Skin of body (tissue), 2 donors: Measurements from ENCODE around the gene A2M. TPM values are rescaled to one million over a fixed set of nuclear protein-coding genes. Genes with fewer than 3 reads are reported as not detected.
"Not testable (repeated sequence)": the region's sequence is repeated elsewhere in the genome, so short reads cannot be mapped to it uniquely, and the experiment has no call there.

Experiments
- DNase-seq: peaks from one replicate; lab custom pipeline; 2025; lab: John Stamatoyannopoulos, UW
- total RNA-seq: library from RNA; depleted of rRNA; stranded (reverse); fragments of >200 nt; gene quantifications from one replicate; pipeline ENCODE4 v1.2.3, GENCODE V29; 2014

Gene A2M
- 150 TPM for total RNA-seq

DNA sequence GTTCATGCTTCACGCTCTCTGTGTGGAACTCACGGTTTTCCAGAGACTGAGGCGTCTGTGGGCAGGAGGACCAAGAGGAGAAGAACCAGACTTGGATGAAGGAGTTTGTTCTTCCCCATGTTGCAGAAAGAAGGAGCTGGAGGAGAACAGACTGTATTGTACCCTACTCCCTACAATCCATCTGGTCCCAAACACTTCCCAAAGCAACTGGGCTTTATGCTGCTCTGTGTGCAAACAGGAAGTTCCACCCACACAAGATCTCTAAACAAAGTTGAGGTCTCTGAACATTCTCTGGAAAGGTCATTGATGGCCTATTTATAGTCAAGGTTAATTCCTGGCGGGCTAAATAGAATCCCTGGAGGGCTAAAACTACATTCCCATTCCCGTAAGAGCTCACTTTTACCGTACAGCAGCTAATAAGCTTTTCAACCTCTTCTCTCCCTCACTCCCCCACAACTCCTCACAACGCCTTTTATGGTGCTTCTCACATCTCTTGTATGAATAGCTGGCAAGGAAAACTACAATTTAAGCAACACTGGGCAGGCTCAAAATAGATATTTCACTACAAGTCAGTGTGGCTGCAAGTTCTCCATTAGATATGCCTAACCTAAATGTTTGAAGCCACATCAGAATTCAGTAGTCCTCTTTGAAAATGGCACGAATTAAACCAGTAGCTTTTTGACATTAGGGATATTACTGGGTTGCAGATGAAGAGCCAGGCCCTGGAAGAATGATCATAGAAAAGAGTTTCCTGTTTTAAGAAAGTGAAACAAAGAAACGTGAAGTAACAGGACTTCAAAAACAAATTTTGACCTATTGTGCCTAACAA lies at the start of gene A2M:
Gene A2M (minus strand): TSS at position 189 of the 829 bp plus-strand sequence. CDS start 70 bp downstream, at position 119.
- DNase-seq = peak; percentile 78

- DNase-seq = peak; percentile 9
Observed at GRCh38 chr12:9163392-9163791, 47.7 kb upstream of the A2M start.

DNA sequence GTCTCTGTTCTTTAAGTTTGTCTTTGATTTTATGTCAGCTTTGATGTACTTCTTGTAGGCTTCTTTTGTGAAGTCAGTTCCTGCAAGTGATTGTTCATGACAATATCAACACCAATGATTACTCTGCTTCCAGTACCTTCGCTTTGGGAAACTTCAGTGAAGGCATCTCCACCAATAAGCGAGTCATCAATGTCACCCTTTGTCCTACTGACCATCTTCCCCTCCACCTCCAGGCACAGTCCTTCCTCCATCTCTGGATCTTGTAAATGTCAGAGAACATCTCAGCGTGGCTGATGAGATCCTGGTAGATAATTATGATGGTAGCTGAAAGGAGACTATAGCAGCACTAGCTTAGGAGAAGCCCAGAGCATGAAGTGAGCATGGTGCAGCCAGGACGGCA lies 40.4 kb upstream of the A2M start:
- no peak for DNase-seq

DNA sequence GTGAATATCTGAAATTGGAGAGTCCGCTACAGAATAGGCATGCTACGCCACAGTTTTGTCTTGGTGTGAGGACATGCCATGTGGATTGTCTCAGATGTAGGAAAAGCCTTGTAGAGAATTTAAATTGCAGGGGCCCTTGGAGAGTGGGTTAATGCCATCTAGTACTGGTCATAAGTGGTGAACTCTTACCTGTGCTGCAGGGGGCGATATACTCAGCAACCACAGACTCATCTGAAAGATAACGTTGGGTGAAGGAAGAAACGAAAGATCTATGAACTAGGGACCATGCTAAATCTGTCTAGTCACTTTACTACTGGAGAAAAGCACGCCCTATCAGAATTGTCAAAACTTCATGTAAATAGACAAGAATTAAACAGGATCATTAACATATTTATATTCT lies 33.7 kb upstream of the A2M start:
- no peak for DNase-seq

GRCh38 chr12:9148926-9149325 lies 33.2 kb upstream of the A2M start:
- no peak for DNase-seq

DNA sequence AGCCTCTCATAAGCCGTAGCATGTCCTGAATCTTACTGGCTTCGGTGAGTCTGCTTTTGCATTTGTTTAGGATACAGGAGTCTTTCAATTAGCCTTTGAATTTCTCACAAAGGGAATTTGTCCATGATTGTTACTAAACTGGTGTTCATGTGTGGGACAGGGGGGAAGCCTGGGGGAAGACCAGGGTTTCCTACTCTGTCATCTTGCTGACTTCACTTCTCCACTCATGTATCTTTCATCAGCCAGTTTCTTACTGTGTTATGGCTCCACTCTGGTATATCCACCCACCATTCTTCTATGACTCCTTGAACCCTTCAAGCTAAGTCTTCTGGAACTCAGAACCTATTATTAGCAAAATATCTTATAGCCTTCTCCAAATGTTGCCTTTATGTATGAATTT lies 31.7 kb upstream of the A2M start:
- no peak for DNase-seq

- no peak for DNase-seq
Observed at GRCh38 chr12:9144730-9145106, 29.0 kb upstream of the A2M start.

DNA sequence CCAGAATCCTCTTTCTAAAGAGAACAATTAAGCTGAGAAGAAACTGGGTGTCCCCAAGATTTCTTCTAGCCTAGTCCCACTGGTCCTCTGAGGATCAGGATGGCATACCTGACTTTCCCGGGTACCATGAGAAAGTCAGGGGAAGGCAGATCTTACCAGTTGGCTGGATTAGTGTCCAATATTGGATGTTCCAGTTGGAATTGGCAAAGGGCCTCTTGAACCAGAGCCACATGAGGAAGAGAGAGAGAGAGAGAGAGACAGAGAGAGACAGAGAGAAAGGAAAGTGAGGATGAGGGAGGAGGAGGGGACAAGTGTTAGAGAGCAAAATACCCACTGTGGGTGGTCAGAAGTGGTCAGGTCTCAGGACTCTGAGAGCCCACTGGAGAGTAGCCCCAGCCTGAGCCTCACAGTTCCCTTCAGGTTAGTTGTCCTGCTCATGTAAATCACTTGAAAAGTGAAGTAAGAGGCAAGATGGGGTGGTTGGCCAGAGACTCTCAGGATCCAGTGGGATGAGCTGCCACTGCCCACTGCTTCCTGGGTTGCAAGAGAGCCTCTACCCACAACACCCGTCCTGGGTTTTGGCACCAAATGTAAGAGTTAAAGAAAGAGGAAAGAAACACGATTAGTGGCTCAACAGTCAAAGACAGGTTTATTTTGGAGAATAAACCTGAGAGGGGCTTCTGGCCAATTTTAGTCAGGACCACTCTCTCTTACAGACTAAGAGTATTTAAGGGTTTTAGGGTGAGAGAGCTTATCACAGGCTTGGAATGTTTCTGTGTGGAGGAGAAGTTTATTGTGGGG lies 28.4 kb upstream of the A2M start:
- DNase-seq = no peak

- no peak for DNase-seq
Observed at GRCh38 chr12:9143137-9143536, 27.4 kb upstream of the A2M start.

GRCh38 chr12:9139588-9140290 lies 24.0 kb upstream of the A2M start:
- DNase-seq = not testable (repeated sequence)

- no peak for DNase-seq
Observed at GRCh38 chr12:9135903-9136310, 20.2 kb upstream of the A2M start.

DNA sequence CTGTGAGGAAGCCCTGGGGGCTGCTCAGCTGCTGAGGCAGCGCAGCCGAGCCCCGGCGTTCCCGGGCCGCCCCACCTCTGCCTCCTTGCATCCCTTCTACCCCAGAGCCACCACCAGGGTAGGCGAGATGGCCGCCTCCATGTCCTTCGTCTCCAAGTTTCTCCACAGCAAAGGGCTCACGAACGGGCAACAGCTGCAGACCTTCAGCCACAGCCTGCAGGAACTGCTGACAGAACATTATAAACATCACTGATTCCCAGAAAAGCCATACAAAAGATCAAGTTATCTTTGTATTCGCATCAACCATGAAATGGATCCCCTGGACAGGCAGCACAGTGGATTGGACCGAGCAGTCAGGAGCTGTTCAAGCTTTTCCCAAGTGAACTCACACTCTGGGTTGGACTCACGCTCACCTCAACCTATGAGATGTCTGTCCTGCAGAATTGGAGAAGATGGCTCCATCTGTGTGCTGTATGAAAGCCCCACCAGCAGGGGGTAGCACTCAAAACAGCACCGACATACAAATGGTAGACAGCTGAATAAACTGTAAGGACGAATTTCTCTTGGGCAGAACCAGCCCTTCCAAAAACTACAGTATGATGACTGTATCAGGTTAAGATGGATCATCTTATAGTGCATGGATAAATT lies 19.4 kb upstream of the A2M start:
- no peak for DNase-seq

GRCh38 chr12:9133216-9133916 lies 17.6 kb upstream of the A2M start:
- no peak for DNase-seq

GRCh38 chr12:9132008-9132535 lies 16.4 kb upstream of the A2M start:
- DNase-seq = no peak

DNA sequence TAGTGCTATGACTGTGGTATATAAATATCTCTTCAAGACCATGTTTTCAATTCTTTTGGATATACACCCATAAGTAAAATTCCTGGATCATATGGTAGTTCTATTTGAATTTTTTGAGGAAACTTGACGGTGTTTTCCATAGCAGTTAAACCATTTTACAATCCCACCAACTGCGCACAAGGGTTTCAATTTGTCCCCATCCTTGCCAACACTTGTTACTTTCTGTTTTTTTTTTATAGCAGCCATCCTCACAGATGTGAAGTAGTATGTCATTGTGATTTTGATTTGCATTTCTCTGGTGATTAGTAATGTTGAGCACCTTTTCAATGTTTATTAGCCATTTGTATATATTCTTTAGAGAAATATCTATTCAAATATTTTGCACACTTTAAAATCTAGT lies 14.5 kb upstream of the A2M start:
- DNase-seq = no peak

DNA sequence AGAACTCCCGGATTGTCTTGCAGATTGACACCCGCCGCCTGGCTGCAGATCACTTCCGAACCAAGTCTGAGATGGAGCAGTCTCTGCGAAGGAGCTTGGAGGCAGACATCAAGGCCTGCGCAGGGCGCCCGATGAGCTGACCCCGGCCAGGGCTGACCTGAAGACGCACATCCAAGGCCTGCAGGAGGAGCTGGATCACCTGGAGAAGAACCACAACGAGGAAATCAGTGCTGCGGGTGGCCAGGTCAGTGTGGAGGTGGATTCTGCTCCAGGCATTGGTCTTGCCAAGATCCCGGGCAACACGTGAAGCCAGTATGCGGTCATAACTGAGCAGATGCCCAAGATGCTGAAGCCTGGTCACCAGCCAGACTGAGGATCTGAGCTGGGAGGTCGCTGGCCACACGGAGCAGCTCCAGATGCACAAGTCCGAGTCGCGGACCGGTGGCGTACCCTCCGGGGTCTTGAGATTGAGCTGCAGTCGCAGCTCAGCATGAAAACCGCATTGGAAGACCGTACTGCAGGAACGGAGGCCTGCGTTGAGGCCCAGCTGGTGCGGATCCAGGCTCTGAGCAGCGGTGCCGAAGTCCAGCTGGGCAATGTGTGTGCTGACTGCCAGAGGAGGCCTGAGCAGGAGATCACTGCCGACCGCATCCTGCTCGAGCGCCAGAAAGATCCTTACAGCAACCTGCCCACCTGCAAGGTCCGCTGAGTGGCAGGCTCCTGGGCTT lies 12.4 kb upstream of the A2M start:
- DNase-seq = no peak

GRCh38 chr12:9127484-9127883 lies 11.8 kb upstream of the A2M start:
- no peak for DNase-seq

- no peak for DNase-seq
Observed at GRCh38 chr12:9124383-9125031, 8.8 kb upstream of the A2M start.

DNA sequence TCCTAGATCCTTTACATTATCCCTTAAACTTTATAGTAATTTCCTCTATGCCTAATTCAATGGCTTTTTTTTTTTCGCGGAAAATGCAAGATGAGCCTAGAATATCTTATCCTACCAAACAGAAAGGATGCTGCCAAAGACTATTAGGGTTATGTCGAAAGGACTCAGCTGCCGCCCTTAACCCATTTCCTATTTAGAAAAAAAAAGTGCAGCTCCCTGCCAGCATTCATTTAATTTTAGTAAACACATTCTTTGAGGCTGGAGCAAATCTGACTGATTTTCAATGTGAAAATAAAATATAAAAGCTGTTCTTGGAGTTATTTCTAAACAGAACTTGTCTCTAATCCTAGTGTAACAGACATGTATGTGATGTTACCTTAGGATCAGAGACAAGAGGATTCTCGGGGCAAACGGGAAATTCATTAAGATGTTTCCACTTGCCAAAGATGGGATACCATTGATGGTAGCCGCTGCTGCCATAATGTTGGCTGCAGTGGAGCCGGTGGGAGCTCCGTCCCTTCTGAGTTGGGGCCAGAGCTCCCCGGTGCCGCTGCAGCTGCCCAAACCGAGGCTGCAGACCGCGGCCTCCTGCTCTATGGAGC lies 8.2 kb upstream of the A2M start:
- DNase-seq = no peak
